ENCODE measurements around the gene PIH1D1.
A peak's percentile ranks its signal among the peaks of the same experiment; 100 is the strongest.

Gene PIH1D1

GRCh38 chr19:49451430-49452181 lies at the start of gene PIH1D1:
TSS of gene PIH1D1 (minus strand) at chr19:49451814. CDS start at chr19:49451574, 240 bp downstream.
- peak; percentile 40 for TF ChIP-seq CTCF (conservative IDR thresholded peaks at IDR 0.05; ENCODE audit: low read length)

GRCh38 chr19:49499030-49499670 lies 47.5 kb upstream of the PIH1D1 start:
- TF ChIP-seq CTCF (conservative IDR thresholded peaks at IDR 0.05; ENCODE audit: low read length), result no peak
- no peak overlapping the region for H3K4me3 ChIP-seq (ENCODE audit: low read length)
- DNase-seq (ENCODE audit: low read depth), result no peak

More at GRCh38 chr19:49451430-49452181, at the start of gene PIH1D1:
- DNase-seq (ENCODE audit: low read depth), result peak; percentile 99
- peak within 1 kb of the TSS; percentile 98 for H3K4me3 ChIP-seq (ENCODE audit: low read length)

DNA sequence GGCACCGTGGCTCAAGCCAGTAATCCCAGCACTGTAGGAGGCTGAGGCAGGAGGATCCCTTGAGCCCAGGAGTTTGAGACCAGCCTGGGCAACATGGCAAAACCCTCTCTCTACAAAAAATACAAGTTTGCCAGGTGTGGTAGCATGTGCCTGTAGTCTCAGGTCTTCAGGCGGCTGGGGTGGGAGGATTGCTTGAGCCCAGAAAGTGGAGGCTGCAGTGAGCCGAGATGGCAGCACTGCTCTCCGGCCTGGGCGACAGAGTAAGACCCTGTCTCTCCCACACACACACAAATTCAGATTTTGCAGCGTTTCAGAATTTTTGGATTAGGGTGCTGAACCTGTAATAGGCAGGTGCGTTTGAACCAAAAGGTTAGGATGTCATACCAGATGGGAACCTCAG lies 46.9 kb upstream of the PIH1D1 start:
- H3K4me3 ChIP-seq (ENCODE audit: low read length), result no peak overlapping the region; the same call in 1 of the 2 replicates
- no peak for DNase-seq (ENCODE audit: low read depth)
- no peak for TF ChIP-seq CTCF (conservative IDR thresholded peaks at IDR 0.05; ENCODE audit: low read length)

GRCh38 chr19:49497789-49498103 lies 46.1 kb upstream of the PIH1D1 start:
- DNase-seq (ENCODE audit: low read depth), result no peak
- H3K4me3 ChIP-seq (ENCODE audit: low read length), result peak overlapping the region; percentile 97
- TF ChIP-seq CTCF (conservative IDR thresholded peaks at IDR 0.05; ENCODE audit: low read length), result no peak

- TF ChIP-seq CTCF (conservative IDR thresholded peaks at IDR 0.05; ENCODE audit: low read length), result no peak
- H3K4me3 ChIP-seq (ENCODE audit: low read length), result peak overlapping the region; percentile 97
- DNase-seq (ENCODE audit: low read depth), result peak; percentile 53
Observed at GRCh38 chr19:49497047-49497788, 45.6 kb upstream of the PIH1D1 start.

DNA sequence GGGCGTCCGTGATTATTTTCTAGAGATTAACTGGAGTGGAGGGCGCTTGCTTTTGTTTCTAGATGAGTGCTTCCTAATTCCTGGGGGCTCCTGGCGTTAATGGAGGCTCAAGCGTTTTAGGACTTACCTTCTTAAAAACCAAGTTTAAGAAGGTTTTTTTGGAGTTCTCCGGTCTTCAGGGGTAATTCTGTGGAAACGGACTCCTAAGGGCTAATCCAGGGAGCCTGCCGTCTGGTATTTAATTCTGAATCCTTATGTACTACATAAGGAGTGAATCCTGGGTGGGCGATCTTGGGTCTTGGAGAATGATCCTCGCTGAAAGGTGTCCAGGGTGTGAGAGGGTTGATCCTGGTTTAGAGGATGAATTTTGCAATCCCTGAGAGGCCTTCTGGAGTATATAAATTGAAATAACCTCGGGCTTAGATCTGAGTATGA lies 45.0 kb upstream of the PIH1D1 start:
- peak overlapping the region; percentile 97 for H3K4me3 ChIP-seq (ENCODE audit: low read length)
- DNase-seq (ENCODE audit: low read depth), result no peak
- TF ChIP-seq CTCF (conservative IDR thresholded peaks at IDR 0.05; ENCODE audit: low read length), result no peak
